ENCODE measurements around the gene TOPAZ1. TPM values are rescaled to one million over a fixed set of nuclear protein-coding genes. Genes with fewer than 3 reads are reported as not detected.
A peak's percentile ranks its signal among the peaks of the same experiment; 100 is the strongest.

TOPAZ1 gene
- total RNA-seq, 6 experiments from 2014 or later = not detected

GRCh38 chr3:44365952-44366351, 124.3 kb downstream of the TOPAZ1 start:
- intact Hi-C loops (cut with DNase I) = no loop called here
- H3K9me3 ChIP-seq = no peaks in the 10 kb centered on the region
- no peak for TF ChIP-seq POLR2A (IDR thresholded peaks at IDR 0.05)
- no peak for TF ChIP-seq CTCF (IDR thresholded peaks at IDR 0.05)
- 86% methylated on average over 1 of the region's 1 CpG for WGBS (ENCODE audit: insufficient coverage, low coverage, low lambda C conversion rate, missing lambda C conversion rate)
- no peak overlapping the region for H3K4me3 ChIP-seq
- peaks cover 0 to 37% (median 15%) of the 10 kb centered on the region in 4 donors for H3K4me1 ChIP-seq
- DNase-seq = no peak
- no peaks in the 10 kb centered on the region for H3K27me3 ChIP-seq
- H3K36me3 ChIP-seq = peaks cover 0 to 25% (median 0%) of the 10 kb centered on the region in 4 donors
- peak in 2 of 4 donors; percentile 30 to 44 for ATAC-seq
- H3K27ac ChIP-seq = no peak overlapping the region

- DNase-seq (no peak), ATAC-seq (no peak)
- no peaks in the 10 kb centered on the region for H3K4me1 ChIP-seq
- no peak overlapping the region for H3K27ac ChIP-seq
- TF ChIP-seq CTCF (IDR thresholded peaks at IDR 0.05) (no peak), POLR2A (IDR thresholded peaks at IDR 0.05) (no peak)
- H3K27me3 ChIP-seq = no peaks in the 10 kb centered on the region
- no peaks in the 10 kb centered on the region for H3K9me3 ChIP-seq
- intact Hi-C loops (cut with DNase I) = no loop called here
- H3K36me3 ChIP-seq = peaks cover 0 to 15% (median 0%) of the 10 kb centered on the region in 4 donors
- no peak overlapping the region for H3K4me3 ChIP-seq
- 33% methylated on average over 1 of the region's 1 CpG for WGBS (ENCODE audit: insufficient coverage, low coverage, low lambda C conversion rate, missing lambda C conversion rate)
These were observed 133.8 kb downstream of the TOPAZ1 start for GRCh38 chr3:44375450-44375849.

Other genes starting within 250 kb of the TOPAZ1 start
- gene TCAIM, start 96.9 kb downstream of the TOPAZ1 start, total RNA-seq = 10 to 100 TPM; 37.8 to 46.4 (median 40.1) TPM
- gene ZNF445, start 235.8 kb downstream of the TOPAZ1 start, total RNA-seq = 10 to 100 TPM in 1 of 6 experiments, 1 to 10 TPM in 5; 3.2 to 10.1 (median 8.9) TPM

All from right lobe of liver (tissue), 6 donors.